Endothelial cell of umbilical vein (primary cell): ENCODE data around the gene GRM8. TPM values are rescaled to one million over a fixed set of nuclear protein-coding genes. Genes with fewer than 3 reads are reported as not detected.

Source experiments
- BruUV-seq: library from RNA; stranded (reverse); fragments of 400-500 nt; replicated peaks from 2 replicates; lab custom pipeline; 2021; lab: Mats Ljungman, UMichigan
- CTCF ChIA-PET: fragments of 300-600, 350-600 bp; sonication (Branson Sonifier 250); formaldehyde crosslinking; loops from one replicate; lab custom pipeline; 2021; ENCODE audit warnings: antibody characterized with exemption, inconsistent platforms; lab: Charles Lee
- POLR2A ChIA-PET: fragments of 300-600, 350-600 bp; sonication (Branson Sonifier 250); formaldehyde crosslinking; loops from one replicate; lab custom pipeline; 2021; ENCODE audit warnings: antibody characterized with exemption, inconsistent platforms; lab: Charles Lee
- DNase-seq: peaks from one replicate; pipeline ENCODE4 v3.0.0-alpha.2; 2011; ENCODE audit warnings: low read depth, low spot score
- FAIRE-seq: peaks from 2 replicates; lab custom pipeline; 2011; peaks lifted over from hg19 to GRCh38; lab: Jason Lieb, UNC
- H2AFZ ChIP-seq: 2 replicates; pipeline ENCODE4 v1.6.0; 2012; ENCODE audit warnings: low read depth, low read length, control low read depth, inconsistent platforms
- H3K27ac ChIP-seq: 2 replicates; pipeline ENCODE4 v1.5.1; 2011; ENCODE audit warnings: low read depth, mild to moderate bottlenecking, control low read depth, low read length, moderate library complexity; ENCODE audit not compliant: insufficient read depth
- H3K27me3 ChIP-seq, 2 experiments: 2 replicates each; pipeline versions ENCODE4 v1.6.0 to v1.6.1; 2011; ENCODE audit warnings: low read length in 2 of 2, mixed read lengths in 1 of 2; ENCODE audit not compliant: control insufficient read depth in 2 of 2, insufficient read depth in 2 of 2
- H3K36me3 ChIP-seq, 2 experiments: 2 replicates in 1 of 2; 3 replicates in 1 of 2; pipeline ENCODE4 v1.5.1; 2011; ENCODE audit warnings: low read length in 2 of 2, mild to moderate bottlenecking in 1 of 2, moderate library complexity in 1 of 2; ENCODE audit not compliant: control insufficient read depth in 2 of 2, insufficient read depth in 2 of 2; ENCODE audit errors: extremely low read depth in 1 of 2
- H3K4me1 ChIP-seq: 3 replicates; pipeline ENCODE4 v1.5.1; 2011; ENCODE audit warnings: mild to moderate bottlenecking, low read length; ENCODE audit not compliant: control insufficient read depth, insufficient read depth; ENCODE audit errors: extremely low read depth
- H3K4me2 ChIP-seq: 2 replicates; pipeline ENCODE4 v1.6.1; 2011; ENCODE audit warnings: low read length, control low read depth, mixed read lengths; ENCODE audit not compliant: insufficient read depth
- H3K4me3 ChIP-seq, 3 experiments: fragments of 200-600 bp in 1 of 3; sonication (generic), shearing (Covaris generic) in 1 of 3; replicated peaks in 1 of 3; 2 replicates each; pipeline ENCODE4 v1.5.1; 2011 to 2016; ENCODE audit warnings: control low read depth in 3 of 3, low read length in 3 of 3, mild to moderate bottlenecking in 2 of 3, inconsistent platforms in 1 of 3, low read depth in 1 of 3, moderate library complexity in 1 of 3; ENCODE audit not compliant: insufficient read depth in 1 of 3
- H3K79me2 ChIP-seq: 2 replicates; pipeline ENCODE4 v1.6.0; 2012; ENCODE audit warnings: low read length, inconsistent platforms; ENCODE audit not compliant: control insufficient read depth, insufficient read depth
- H3K9ac ChIP-seq: replicated peaks from 2 replicates; pipeline ENCODE3; 2011; ENCODE audit warnings: low read length, control low read depth; ENCODE audit not compliant: insufficient read depth; ENCODE audit errors: extremely low read depth
- H3K9me1 ChIP-seq: replicated peaks from 3 replicates; pipeline ENCODE4 v1.6.0; 2011; ENCODE audit warnings: mild to moderate bottlenecking, low read length; ENCODE audit not compliant: control insufficient read depth, insufficient read depth; ENCODE audit errors: extremely low read depth
- H3K9me3 ChIP-seq: replicated peaks from 2 replicates; pipeline ENCODE4 v1.5.1; 2012; ENCODE audit warnings: low read length, inconsistent platforms; ENCODE audit not compliant: control insufficient read depth, insufficient read depth
- H4K20me1 ChIP-seq: replicated peaks from 2 replicates; pipeline ENCODE3; 2011; ENCODE audit warnings: mild to moderate bottlenecking, low read length; ENCODE audit not compliant: control insufficient read depth, insufficient read depth; ENCODE audit errors: extremely low read depth
- EZH2 ChIP-seq: IDR thresholded peaks from 2 replicates; pipeline ENCODE4 v1.6.1; 2012; ENCODE audit warnings: borderline replicate concordance, low read depth, mild to moderate bottlenecking, moderate library complexity, low read length, inconsistent platforms; ENCODE audit not compliant: severe bottlenecking
- FOS ChIP-seq: IDR thresholded peaks from 2 replicates; pipeline ENCODE4 v1.6.1; 2011; ENCODE audit warnings: mild to moderate bottlenecking, low read length, moderate library complexity, borderline replicate concordance; ENCODE audit not compliant: insufficient read depth
- GATA2 ChIP-seq: IDR thresholded peaks from 2 replicates; pipeline ENCODE4 v1.7.0; 2011; ENCODE audit warnings: low read depth, mild to moderate bottlenecking, moderate library complexity, mixed read lengths, low read length; ENCODE audit not compliant: insufficient read length, insufficient read depth
- JUN ChIP-seq: IDR thresholded peaks from 2 replicates; pipeline ENCODE4 v1.6.1; 2011; ENCODE audit warnings: borderline replicate concordance, low read depth; ENCODE audit not compliant: insufficient read length, insufficient read depth
- MYC ChIP-seq: IDR thresholded peaks from one replicate; pipeline ENCODE4 v1.6.1; 2011; ENCODE audit warnings: mild to moderate bottlenecking, low read depth, low read length
- POLR2A ChIP-seq: IDR thresholded peaks from 2 replicates; pipeline ENCODE4 v1.6.1; 2012; ENCODE audit warnings: low read depth, mild to moderate bottlenecking, control low read depth, low read length
- POLR2AphosphoS5 ChIP-seq: IDR thresholded peaks from 2 replicates; pipeline ENCODE4 v1.6.1; 2012; ENCODE audit warnings: low read depth, mild to moderate bottlenecking, control low read depth, low read length, moderate library complexity; ENCODE audit not compliant: insufficient read depth
- dilution Hi-C: fragments of 300-500 bp; cut with MboI; formaldehyde crosslinking; loops from one replicate; pipeline ENCODE4 v1.15.0; 2019; ENCODE audit warnings: low sequenced_read_pairs; ENCODE audit not compliant: extremely low pct_ligation_motif_present
- intact Hi-C: fragments of 100-400 bp; cut with micrococcal nuclease; formaldehyde crosslinking; loops from one replicate; pipeline ENCODE4 v1.10.0; 2022
- polyA plus RNA-seq, 4 experiments: library from polyadenylated mRNA; depleted of rRNA in 3 of 4; stranded (reverse) in 3 of 4; unstranded in 1 of 4; fragments of >200 nt; gene quantifications; 2 replicates each; pipeline versions ENCODE4 v1.2.1 to v1.2.3, GENCODE V29; 2011 to 2012; ENCODE audit warnings: missing spikeins in 1 of 4
- total RNA-seq: library from RNA; stranded (reverse); gene quantifications from 2 replicates; pipeline ENCODE4 v1.2.3, GENCODE V29; 2021
- TF ChIP-seq, protein P1 (sequence below), 2 donors: IDR thresholded peaks; 1 replicate in 1 of 2; 2 replicates in 1 of 2; pipeline ENCODE4 v1.5.1; 2011; ENCODE audit warnings: low read length in 2 of 2, mild to moderate bottlenecking in 2 of 2, moderate library complexity in 2 of 2, control low read depth in 1 of 2, inconsistent platforms in 1 of 2, low read depth in 1 of 2; ENCODE audit not compliant: insufficient read depth in 1 of 2; ENCODE audit errors: extremely low read depth in 1 of 2

GRM8 gene
- total and polyA plus RNA-seq, 2 donors (not counting 3 experiments of a cell fraction or from before 2014, with no cell fraction given) = not detected

DNA sequence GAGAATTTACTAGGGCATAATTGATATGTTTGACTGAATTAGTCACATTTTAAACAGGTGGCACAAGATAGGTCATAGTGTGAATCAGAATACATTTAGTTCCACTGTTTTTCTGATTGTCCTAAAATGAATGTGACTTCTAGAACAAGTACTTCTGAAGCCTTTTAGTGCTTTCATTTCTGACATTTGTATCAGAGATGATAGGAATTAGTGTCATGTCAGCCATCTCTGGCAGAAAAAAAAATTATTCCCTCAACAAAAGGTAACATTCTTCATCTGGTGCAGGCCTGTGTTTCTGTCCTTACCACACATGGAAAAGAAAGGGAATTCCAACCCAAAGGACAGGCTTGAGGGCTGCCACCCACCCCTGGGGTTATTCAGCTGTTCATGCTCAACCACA, 21.3 kb downstream of the GRM8 start:
- Histone ChIP-seq H2AFZ (no peak overlapping the region), H4K20me1 (no peaks in the 10 kb centered on the region), H3K4me3 (no peak overlapping the region), H3K4me2 (no peak overlapping the region), H3K27me3 (no peaks in the 10 kb centered on the region), H3K9ac (no peak overlapping the region), H3K36me3 (no peaks in the 10 kb centered on the region), H3K9me1 (no peaks in the 10 kb centered on the region), H3K79me2 (no peaks in the 10 kb centered on the region), H3K27ac (no peak overlapping the region), H3K4me1 (no peaks in the 10 kb centered on the region), H3K9me3 (no peaks in the 10 kb centered on the region)
- no peak for FAIRE-seq
- dilution Hi-C loops = no loop called here
- ChIA-PET POLR2A (no interaction called here), CTCF (no interaction called here)
- no TSS peak for BruUV-seq
- TF ChIP-seq, protein P1, sequence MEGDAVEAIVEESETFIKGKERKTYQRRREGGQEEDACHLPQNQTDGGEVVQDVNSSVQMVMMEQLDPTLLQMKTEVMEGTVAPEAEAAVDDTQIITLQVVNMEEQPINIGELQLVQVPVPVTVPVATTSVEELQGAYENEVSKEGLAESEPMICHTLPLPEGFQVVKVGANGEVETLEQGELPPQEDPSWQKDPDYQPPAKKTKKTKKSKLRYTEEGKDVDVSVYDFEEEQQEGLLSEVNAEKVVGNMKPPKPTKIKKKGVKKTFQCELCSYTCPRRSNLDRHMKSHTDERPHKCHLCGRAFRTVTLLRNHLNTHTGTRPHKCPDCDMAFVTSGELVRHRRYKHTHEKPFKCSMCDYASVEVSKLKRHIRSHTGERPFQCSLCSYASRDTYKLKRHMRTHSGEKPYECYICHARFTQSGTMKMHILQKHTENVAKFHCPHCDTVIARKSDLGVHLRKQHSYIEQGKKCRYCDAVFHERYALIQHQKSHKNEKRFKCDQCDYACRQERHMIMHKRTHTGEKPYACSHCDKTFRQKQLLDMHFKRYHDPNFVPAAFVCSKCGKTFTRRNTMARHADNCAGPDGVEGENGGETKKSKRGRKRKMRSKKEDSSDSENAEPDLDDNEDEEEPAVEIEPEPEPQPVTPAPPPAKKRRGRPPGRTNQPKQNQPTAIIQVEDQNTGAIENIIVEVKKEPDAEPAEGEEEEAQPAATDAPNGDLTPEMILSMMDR (IDR thresholded peaks at IDR 0.05; ENCODE audit: extremely low read depth in 1 of 2, insufficient read depth in 1 of 2, low read depth in 1 of 2, low read length in 2 of 2) = no peak
- no peak for TF ChIP-seq EZH2
- TF ChIP-seq FOS = no peak
- no peak for TF ChIP-seq MYC
- TF ChIP-seq POLR2AphosphoS5 = no peak
- no peak for TF ChIP-seq JUN
- no peak for TF ChIP-seq POLR2A
- TF ChIP-seq GATA2 = no peak
- DNase-seq = no peak
- intact Hi-C loops = no loop called here
